Peyer's patch (tissue), 4 donors: ENCODE data around the gene OPRPN.

Experiments
- POLR2A ChIP-seq, 2 donors: fragments of 450-650 bp; IDR thresholded peaks; one replicate each; pipeline ENCODE4 v1.5.1; 2017; ENCODE audit warnings: antibody characterized with exemption in 2 of 2, mild to moderate bottlenecking in 2 of 2, moderate library complexity in 2 of 2
- TF ChIP-seq, protein P1 (sequence below), 6 experiments: fragments of 450-650 bp in 4 of 6; fragments of 200-600 bp in 2 of 6; sonication (generic) in 1 of 6; IDR thresholded peaks; one replicate each; pipeline ENCODE4 v1.5.1; 2017 to 2019; ENCODE audit warnings: antibody characterized with exemption in 6 of 6, mild to moderate bottlenecking in 3 of 6, moderate library complexity in 1 of 6

DNA sequence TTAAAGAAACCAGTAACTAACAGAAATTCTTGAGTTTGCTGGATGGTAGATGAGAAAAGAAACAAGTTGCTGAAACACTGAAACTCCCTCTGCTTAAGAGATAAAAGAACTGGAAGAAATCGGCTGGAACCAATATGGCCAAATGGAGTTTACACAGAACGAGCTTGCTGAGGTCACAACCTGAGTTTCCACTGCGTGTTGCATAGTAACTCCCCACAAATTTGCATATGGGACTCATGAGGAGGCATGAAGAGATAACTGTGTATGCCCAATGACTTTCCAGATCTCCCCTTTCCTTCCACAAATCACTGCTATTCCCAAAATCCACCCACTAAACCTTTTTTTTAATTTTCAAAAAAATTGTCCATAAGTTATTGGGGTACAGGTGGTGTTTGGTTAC is 25.0 kb upstream of the OPRPN start:
- TF ChIP-seq, protein P1, sequence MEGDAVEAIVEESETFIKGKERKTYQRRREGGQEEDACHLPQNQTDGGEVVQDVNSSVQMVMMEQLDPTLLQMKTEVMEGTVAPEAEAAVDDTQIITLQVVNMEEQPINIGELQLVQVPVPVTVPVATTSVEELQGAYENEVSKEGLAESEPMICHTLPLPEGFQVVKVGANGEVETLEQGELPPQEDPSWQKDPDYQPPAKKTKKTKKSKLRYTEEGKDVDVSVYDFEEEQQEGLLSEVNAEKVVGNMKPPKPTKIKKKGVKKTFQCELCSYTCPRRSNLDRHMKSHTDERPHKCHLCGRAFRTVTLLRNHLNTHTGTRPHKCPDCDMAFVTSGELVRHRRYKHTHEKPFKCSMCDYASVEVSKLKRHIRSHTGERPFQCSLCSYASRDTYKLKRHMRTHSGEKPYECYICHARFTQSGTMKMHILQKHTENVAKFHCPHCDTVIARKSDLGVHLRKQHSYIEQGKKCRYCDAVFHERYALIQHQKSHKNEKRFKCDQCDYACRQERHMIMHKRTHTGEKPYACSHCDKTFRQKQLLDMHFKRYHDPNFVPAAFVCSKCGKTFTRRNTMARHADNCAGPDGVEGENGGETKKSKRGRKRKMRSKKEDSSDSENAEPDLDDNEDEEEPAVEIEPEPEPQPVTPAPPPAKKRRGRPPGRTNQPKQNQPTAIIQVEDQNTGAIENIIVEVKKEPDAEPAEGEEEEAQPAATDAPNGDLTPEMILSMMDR (IDR thresholded peaks at IDR 0.05), result no peak
- TF ChIP-seq POLR2A (IDR thresholded peaks at IDR 0.05), result no peak
